Right lobe of liver (tissue), 4 donors: ENCODE data around the gene UBAC2.

ENCODE experiments used
- POLR2A ChIP-seq: fragments of 450-650 bp; IDR thresholded peaks from one replicate; pipeline ENCODE4 v1.6.1; 2017; ENCODE audit warnings: antibody characterized with exemption, mild to moderate bottlenecking
- TF ChIP-seq, protein P1 (sequence below), 4 donors: fragments of 200-600 bp in 3 of 4; fragments of 450-650 bp in 1 of 4; IDR thresholded peaks; one replicate each; pipeline versions ENCODE4 v1.5.1 to v1.8.0; 2016 to 2022; ENCODE audit warnings: antibody characterized with exemption in 4 of 4, mild to moderate bottlenecking in 2 of 4
- donor health status: DM: no; HTN: no; CAD: no.
- donor health status: DM: no; HTN: no; CAD: no.
- donor health status: DM: no; HTN: yes; CAD: no.

DNA sequence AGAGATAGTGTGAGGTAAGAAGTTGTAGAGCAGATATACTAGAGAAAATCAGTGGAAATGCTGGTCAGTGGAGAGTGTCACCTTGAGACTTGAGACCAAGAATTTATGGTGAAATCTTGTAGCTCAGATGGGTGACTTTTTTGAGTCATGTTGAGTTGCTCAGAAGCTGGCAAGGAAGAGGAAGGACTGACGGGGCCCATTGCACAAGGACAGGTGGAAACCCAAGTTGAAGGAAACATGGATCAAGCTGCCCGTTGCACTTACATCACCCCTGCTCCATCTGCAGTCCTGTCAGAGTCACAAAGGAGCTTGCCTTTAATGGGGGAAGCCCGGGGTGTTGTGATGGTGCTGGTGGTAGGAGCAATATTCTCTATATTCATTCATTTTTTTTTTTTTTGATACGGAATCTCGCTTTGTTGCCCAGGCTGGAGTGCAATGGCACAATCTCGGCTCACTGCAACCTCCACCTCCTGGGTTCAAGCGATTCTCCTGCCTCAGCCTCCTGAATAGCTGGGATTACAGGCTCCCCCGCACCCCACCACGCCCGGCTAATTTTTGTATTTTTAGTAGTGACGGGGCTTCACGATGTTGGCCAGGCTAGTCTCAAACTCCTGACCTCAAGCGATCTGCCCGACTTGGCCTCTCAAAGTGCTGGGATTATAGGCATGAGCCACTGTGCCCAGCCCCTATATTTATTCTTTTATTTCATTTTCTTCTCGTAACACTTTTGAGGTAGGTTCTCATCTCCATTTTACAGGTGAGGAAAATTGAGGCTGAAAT lies 27.4 kb downstream of the UBAC2 start:
- TF ChIP-seq, protein P1, sequence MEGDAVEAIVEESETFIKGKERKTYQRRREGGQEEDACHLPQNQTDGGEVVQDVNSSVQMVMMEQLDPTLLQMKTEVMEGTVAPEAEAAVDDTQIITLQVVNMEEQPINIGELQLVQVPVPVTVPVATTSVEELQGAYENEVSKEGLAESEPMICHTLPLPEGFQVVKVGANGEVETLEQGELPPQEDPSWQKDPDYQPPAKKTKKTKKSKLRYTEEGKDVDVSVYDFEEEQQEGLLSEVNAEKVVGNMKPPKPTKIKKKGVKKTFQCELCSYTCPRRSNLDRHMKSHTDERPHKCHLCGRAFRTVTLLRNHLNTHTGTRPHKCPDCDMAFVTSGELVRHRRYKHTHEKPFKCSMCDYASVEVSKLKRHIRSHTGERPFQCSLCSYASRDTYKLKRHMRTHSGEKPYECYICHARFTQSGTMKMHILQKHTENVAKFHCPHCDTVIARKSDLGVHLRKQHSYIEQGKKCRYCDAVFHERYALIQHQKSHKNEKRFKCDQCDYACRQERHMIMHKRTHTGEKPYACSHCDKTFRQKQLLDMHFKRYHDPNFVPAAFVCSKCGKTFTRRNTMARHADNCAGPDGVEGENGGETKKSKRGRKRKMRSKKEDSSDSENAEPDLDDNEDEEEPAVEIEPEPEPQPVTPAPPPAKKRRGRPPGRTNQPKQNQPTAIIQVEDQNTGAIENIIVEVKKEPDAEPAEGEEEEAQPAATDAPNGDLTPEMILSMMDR (IDR thresholded peaks at IDR 0.05): no peak
- TF ChIP-seq POLR2A: no peak
